A673 (cell line): ENCODE results near the gene PF4V1.

Source experiments
- EZH2 ChIP-seq: fragments of 200-600 bp; sonication (generic); IDR thresholded peaks from 2 replicates; pipeline ENCODE4 v1.6.1; 2017; ENCODE audit warnings: borderline replicate concordance, low read depth, mild to moderate bottlenecking, mixed read lengths, antibody characterized with exemption, low read length; ENCODE audit not compliant: poor library complexity, severe bottlenecking
- TF ChIP-seq, protein P1 (sequence below): fragments of 300-800, 200-600 bp; sonication (generic); conservative IDR thresholded peaks from 2 replicates; pipeline ENCODE4 v1.5.1; 2017; ENCODE audit warnings: low read depth, mild to moderate bottlenecking, antibody characterized with exemption, low read length, moderate library complexity, mixed read lengths

DNA sequence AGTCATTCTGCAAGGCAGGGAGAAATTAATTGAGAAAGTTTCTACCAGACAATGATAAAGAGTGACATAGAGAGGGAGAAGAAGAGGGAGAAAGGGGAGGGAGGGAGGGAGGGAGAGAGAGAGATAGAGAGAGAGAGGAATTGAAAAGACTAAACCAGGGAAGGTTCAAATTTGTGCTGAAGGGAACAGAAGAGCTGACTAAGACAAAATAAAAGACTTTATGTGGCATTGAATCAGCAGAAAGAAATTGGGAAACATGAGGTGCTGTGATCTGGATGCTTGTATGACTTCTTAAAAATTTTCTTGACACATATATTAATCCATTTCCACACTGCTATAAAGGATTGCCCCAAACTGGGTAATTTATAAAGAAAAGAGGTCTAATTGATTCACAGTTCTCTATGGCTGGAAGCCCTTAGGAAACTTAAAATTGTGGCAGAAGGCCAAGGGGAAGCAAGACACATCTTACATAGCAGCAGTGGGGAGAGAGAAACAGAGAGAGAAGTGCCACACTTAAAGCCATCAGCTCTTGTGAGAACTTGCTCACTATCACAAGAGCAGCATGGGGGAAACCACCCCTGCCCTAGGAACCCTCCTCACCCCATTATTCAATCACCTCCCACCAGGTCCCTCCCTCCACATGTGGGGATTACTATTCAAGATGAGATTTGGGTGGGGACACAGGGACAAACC lies 30.1 kb upstream of the PF4V1 start:
- TF ChIP-seq, protein P1, sequence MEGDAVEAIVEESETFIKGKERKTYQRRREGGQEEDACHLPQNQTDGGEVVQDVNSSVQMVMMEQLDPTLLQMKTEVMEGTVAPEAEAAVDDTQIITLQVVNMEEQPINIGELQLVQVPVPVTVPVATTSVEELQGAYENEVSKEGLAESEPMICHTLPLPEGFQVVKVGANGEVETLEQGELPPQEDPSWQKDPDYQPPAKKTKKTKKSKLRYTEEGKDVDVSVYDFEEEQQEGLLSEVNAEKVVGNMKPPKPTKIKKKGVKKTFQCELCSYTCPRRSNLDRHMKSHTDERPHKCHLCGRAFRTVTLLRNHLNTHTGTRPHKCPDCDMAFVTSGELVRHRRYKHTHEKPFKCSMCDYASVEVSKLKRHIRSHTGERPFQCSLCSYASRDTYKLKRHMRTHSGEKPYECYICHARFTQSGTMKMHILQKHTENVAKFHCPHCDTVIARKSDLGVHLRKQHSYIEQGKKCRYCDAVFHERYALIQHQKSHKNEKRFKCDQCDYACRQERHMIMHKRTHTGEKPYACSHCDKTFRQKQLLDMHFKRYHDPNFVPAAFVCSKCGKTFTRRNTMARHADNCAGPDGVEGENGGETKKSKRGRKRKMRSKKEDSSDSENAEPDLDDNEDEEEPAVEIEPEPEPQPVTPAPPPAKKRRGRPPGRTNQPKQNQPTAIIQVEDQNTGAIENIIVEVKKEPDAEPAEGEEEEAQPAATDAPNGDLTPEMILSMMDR = no peak
- TF ChIP-seq EZH2 = no peak
